GM23338 (cell line): ENCODE results near the gene FAR1. TPM values are rescaled to one million over a fixed set of nuclear protein-coding genes. Genes with fewer than 3 reads are reported as not detected.

Experiments used
- ATAC-seq: fragments of 200-7000 bp; cut with Tn5 transposase; 3 replicates; pipeline ENCODE4 v1.9.1; 2020
- DNase-seq: peaks from one replicate; pipeline ENCODE4 v3.0.0-alpha.2; 2015; ENCODE audit warnings: low spot score
- H2AFZ ChIP-seq: fragments of 200-600 bp; sonication (generic); 2 replicates; pipeline ENCODE4 v1.8.0; 2016; ENCODE audit warnings: antibody characterized with exemption, mild to moderate bottlenecking, moderate library complexity
- H3F3A ChIP-seq: fragments of 200-600 bp; sonication (generic); replicated peaks from 2 replicates; pipeline ENCODE4 v1.8.0; 2017; ENCODE audit warnings: antibody characterized with exemption, mixed run types, low read depth
- H3K27ac ChIP-seq: fragments of 200-600 bp; sonication (generic); 2 replicates; pipeline ENCODE4 v1.6.1; 2016; ENCODE audit warnings: low read depth
- H3K27me3 ChIP-seq: fragments of 200-600 bp; sonication (generic); 2 replicates; pipeline ENCODE4 v1.8.0; 2016; ENCODE audit warnings: mild to moderate bottlenecking, mixed run types, moderate library complexity; ENCODE audit not compliant: insufficient read depth
- H3K36me3 ChIP-seq: fragments of 200-600 bp; sonication (generic); 2 replicates; pipeline ENCODE4 v1.8.0; 2016; ENCODE audit warnings: mild to moderate bottlenecking; ENCODE audit not compliant: insufficient read depth
- H3K4me1 ChIP-seq: fragments of 200-600 bp; sonication (generic); 2 replicates; pipeline ENCODE4 v1.8.0; 2016; ENCODE audit warnings: mild to moderate bottlenecking, moderate library complexity; ENCODE audit not compliant: insufficient read depth
- H3K4me2 ChIP-seq: fragments of 200-600 bp; sonication (generic); 2 replicates; pipeline ENCODE4 v1.7.1; 2017; ENCODE audit warnings: mixed run types
- H3K4me3 ChIP-seq: fragments of 200-600 bp; sonication (generic); 2 replicates; pipeline ENCODE4 v1.6.1; 2016; ENCODE audit warnings: mixed run types
- H3K79me2 ChIP-seq: fragments of 200-600 bp; sonication (generic); replicated peaks from 2 replicates; pipeline ENCODE4 v1.8.0; 2017; ENCODE audit warnings: mild to moderate bottlenecking; ENCODE audit not compliant: insufficient read depth
- H3K9me2 ChIP-seq: fragments of 200-600 bp; sonication (generic); 2 replicates; pipeline ENCODE4 v1.8.0; 2017; ENCODE audit not compliant: insufficient read depth
- H4K20me1 ChIP-seq: fragments of 200-600 bp; sonication (generic); replicated peaks from 2 replicates; pipeline ENCODE4 v1.8.0; 2017; ENCODE audit warnings: mild to moderate bottlenecking; ENCODE audit not compliant: insufficient read depth
- H3K27ac Mint-ChIP-seq: 2 replicates; pipeline ENCODE4 v1.8.0; 2020; ENCODE audit warnings: inconsistent platforms, mild to moderate bottlenecking, moderate library complexity, mixed read lengths
- H3K27me3 Mint-ChIP-seq: 3 replicates; pipeline ENCODE4 v1.8.0; 2022; ENCODE audit warnings: low read depth, mild to moderate bottlenecking, moderate library complexity, mixed read lengths, inconsistent platforms; ENCODE audit not compliant: insufficient read depth, poor library complexity
- H3K36me3 Mint-ChIP-seq: 3 replicates; pipeline ENCODE4 v1.8.0; 2021; ENCODE audit warnings: low read depth, mild to moderate bottlenecking, inconsistent platforms, moderate library complexity, mixed read lengths
- H3K4me1 Mint-ChIP-seq: 3 replicates; pipeline ENCODE4 v1.8.0; 2020; ENCODE audit warnings: mild to moderate bottlenecking, inconsistent platforms, mixed read lengths
- H3K4me3 Mint-ChIP-seq: 3 replicates; pipeline ENCODE4 v1.8.0; 2021; ENCODE audit warnings: moderate library complexity, mild to moderate bottlenecking, inconsistent platforms, mixed read lengths
- H3K9me3 Mint-ChIP-seq: 3 replicates; pipeline ENCODE4 v1.8.0; 2020; ENCODE audit warnings: moderate library complexity, mild to moderate bottlenecking, inconsistent platforms, mixed read lengths
- CREB1 ChIP-seq: fragments of 250-450 bp; sonication (Bioruptor Pico); IDR thresholded peaks from 2 replicates; pipeline ENCODE4 v1.5.0; 2020; ENCODE audit warnings: low read depth, mild to moderate bottlenecking, moderate library complexity
- ETS1 ChIP-seq: IDR thresholded peaks from 2 replicates; pipeline ENCODE4 v1.6.1; 2016; ENCODE audit warnings: antibody characterized with exemption
- EZH2 ChIP-seq: fragments of 200-600 bp; sonication (generic); IDR thresholded peaks from one replicate; pipeline ENCODE4 v1.8.0; 2017; ENCODE audit warnings: antibody characterized with exemption, mild to moderate bottlenecking, low read depth; ENCODE audit not compliant: unreplicated experiment
- JUNB ChIP-seq: IDR thresholded peaks from one replicate; pipeline ENCODE4 v1.6.1; 2016; ENCODE audit warnings: antibody characterized with exemption; ENCODE audit not compliant: unreplicated experiment
- NANOG ChIP-seq: IDR thresholded peaks from 2 replicates; pipeline ENCODE4 v1.6.1; 2016; ENCODE audit warnings: antibody characterized with exemption, borderline replicate concordance
- POLR2AphosphoS5 ChIP-seq: IDR thresholded peaks from 2 replicates; pipeline ENCODE4 v1.6.1; 2016; ENCODE audit warnings: antibody characterized with exemption, low read depth
- REST ChIP-seq: IDR thresholded peaks from one replicate; pipeline ENCODE4 v1.6.1; 2018; ENCODE audit warnings: antibody characterized with exemption; ENCODE audit not compliant: unreplicated experiment
- STAT1 ChIP-seq: IDR thresholded peaks from one replicate; pipeline ENCODE4 v1.6.1; 2016; ENCODE audit warnings: antibody characterized with exemption; ENCODE audit not compliant: unreplicated experiment
- ZNF114 ChIP-seq: fragments of 250-450 bp; sonication (Bioruptor Pico); IDR thresholded peaks from 2 replicates; pipeline ENCODE4 v1.5.0; 2020; ENCODE audit warnings: mild to moderate bottlenecking, moderate library complexity
- ZNF331 ChIP-seq: fragments of 250-450 bp; sonication (Bioruptor Pico); IDR thresholded peaks from 2 replicates; pipeline ENCODE4 v1.5.0; 2020; ENCODE audit warnings: low read depth, mild to moderate bottlenecking, moderate library complexity
- polyA plus RNA-seq: library from polyadenylated mRNA; unstranded; fragments of >200 nt; fragmentation: Nextera tagmentation; extraction: Ambion mirVana; gene quantifications from 2 replicates; pipeline ENCODE4 v1.2.1, GENCODE V29; 2016
- total RNA-seq: library from RNA; depleted of rRNA; stranded (reverse); fragments of >200 nt; shearing (Covaris generic); gene quantifications from 2 replicates; pipeline ENCODE4 v1.2.3, GENCODE V29; 2014
- TF ChIP-seq, protein P1 (sequence below), 2 experiments: fragments of 200-600 bp in 1 of 2; sonication (generic) in 1 of 2; conservative IDR thresholded peaks; 2 replicates each; pipeline versions ENCODE4 v1.5.1 to v1.6.1; 2016 to 2017; ENCODE audit warnings: antibody characterized with exemption in 2 of 2, low read depth in 2 of 2, mild to moderate bottlenecking in 2 of 2, moderate library complexity in 1 of 2

Gene FAR1
- total and polyA plus RNA-seq, 2 experiments from 2014 or later, result 27.3 to 79.5 TPM

DNA sequence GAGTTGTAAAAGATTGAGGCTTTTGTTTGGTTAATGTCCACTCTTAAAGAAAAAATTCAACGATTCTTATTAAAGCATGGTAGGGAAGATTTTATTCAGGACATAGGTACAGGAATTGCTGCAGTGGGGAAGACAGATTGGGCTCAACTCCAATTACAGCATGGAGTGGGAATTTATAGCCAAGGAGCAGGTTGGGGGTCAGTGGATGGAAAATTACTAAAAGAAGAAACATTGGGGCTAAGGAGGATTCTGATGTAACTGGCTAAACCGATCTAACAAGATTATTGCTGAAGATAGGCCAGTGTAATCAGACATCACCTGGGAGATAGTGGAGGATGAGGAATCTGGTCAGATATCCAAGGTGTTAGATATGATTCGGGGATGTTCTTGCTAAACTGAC lies 97.4 kb downstream of the FAR1 start:
- H3K4me3 Mint-ChIP-seq, result no peak overlapping the region
- no peak overlapping the region for H3K27ac ChIP-seq
- H3K36me3 Mint-ChIP-seq, result no peaks in the 10 kb centered on the region
- H3K79me2 ChIP-seq, result no peaks in the 10 kb centered on the region
- DNase-seq, result no peak
- H4K20me1 ChIP-seq, result no peaks in the 10 kb centered on the region
- H3K27me3 Mint-ChIP-seq, result peaks cover 3% of the 10 kb centered on the region
- ATAC-seq, result no peak
- peaks cover 12% of the 10 kb centered on the region for H3K4me1 Mint-ChIP-seq
- H3K27ac Mint-ChIP-seq, result no peak overlapping the region
- no peaks in the 10 kb centered on the region for H3K9me2 ChIP-seq
- no peak overlapping the region for H3K4me2 ChIP-seq
- TF ChIP-seq POLR2AphosphoS5 (no peak), ETS1 (no peak), REST (no peak), CREB1 (CRISPR knock-in tag) (no peak), ZNF331 (CRISPR knock-in tag) (no peak)
- H3K4me3 ChIP-seq, result no peak overlapping the region
- no peaks in the 10 kb centered on the region for H3K36me3 ChIP-seq
- H3K27me3 ChIP-seq, result no peaks in the 10 kb centered on the region
- H3K4me1 ChIP-seq, result no peaks in the 10 kb centered on the region
- no peaks in the 10 kb centered on the region; the same call in 2 of the 3 replicates for H3K9me3 Mint-ChIP-seq
- H3F3A ChIP-seq, result no peaks in the 10 kb centered on the region
- no peak overlapping the region for H2AFZ ChIP-seq

DNA sequence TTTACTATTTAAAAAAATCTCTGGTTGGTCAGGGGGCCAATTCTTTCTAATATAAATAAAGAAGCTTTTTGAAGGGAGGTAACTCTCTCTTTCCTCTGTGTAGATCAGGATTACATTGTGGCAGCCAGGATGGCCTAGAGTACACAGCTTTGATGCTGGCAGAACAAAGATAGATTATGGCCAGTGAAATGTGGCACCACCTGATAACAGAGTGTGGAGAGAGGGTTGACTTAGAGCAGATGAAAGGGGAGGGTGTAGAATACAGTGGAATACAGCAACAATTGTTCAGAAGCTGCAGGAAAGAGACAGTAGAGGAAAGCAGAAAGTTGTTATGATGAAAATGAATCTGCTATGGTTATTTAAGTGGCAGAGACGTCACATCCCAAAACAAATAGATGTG lies 99.0 kb downstream of the FAR1 start:
- H3K4me1 Mint-ChIP-seq, result peaks cover 13% of the 10 kb centered on the region
- peaks cover 3% of the 10 kb centered on the region for H3K27me3 Mint-ChIP-seq
- TF ChIP-seq STAT1, result no peak
- TF ChIP-seq POLR2AphosphoS5, result no peak
- no peak for TF ChIP-seq ETS1
- TF ChIP-seq REST, result no peak
- no peak for TF ChIP-seq CREB1 (CRISPR knock-in tag)
- no peak for TF ChIP-seq JUNB
- TF ChIP-seq EZH2, result no peak
- TF ChIP-seq NANOG, result no peak
- no peak for TF ChIP-seq ZNF114 (CRISPR knock-in tag)
- TF ChIP-seq, protein P1, sequence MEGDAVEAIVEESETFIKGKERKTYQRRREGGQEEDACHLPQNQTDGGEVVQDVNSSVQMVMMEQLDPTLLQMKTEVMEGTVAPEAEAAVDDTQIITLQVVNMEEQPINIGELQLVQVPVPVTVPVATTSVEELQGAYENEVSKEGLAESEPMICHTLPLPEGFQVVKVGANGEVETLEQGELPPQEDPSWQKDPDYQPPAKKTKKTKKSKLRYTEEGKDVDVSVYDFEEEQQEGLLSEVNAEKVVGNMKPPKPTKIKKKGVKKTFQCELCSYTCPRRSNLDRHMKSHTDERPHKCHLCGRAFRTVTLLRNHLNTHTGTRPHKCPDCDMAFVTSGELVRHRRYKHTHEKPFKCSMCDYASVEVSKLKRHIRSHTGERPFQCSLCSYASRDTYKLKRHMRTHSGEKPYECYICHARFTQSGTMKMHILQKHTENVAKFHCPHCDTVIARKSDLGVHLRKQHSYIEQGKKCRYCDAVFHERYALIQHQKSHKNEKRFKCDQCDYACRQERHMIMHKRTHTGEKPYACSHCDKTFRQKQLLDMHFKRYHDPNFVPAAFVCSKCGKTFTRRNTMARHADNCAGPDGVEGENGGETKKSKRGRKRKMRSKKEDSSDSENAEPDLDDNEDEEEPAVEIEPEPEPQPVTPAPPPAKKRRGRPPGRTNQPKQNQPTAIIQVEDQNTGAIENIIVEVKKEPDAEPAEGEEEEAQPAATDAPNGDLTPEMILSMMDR (conservative IDR thresholded peaks at IDR 0.05; ENCODE audit: low read depth in 2 of 2), result no peak
- no peak for TF ChIP-seq ZNF331 (CRISPR knock-in tag)

More for the DNA sequence above, 99.0 kb downstream of the FAR1 start:
- Histone ChIP-seq H3K4me1 (no peaks in the 10 kb centered on the region), H3K79me2 (no peaks in the 10 kb centered on the region), H3K9me2 (no peaks in the 10 kb centered on the region), H3K4me3 (no peak overlapping the region), H3F3A (no peaks in the 10 kb centered on the region), H3K4me2 (no peak overlapping the region), H3K27ac (no peak overlapping the region), H3K27me3 (no peaks in the 10 kb centered on the region), H4K20me1 (no peaks in the 10 kb centered on the region), H2AFZ (no peak overlapping the region), H3K36me3 (no peaks in the 10 kb centered on the region)
- Mint-ChIP-seq H3K9me3 (no peaks in the 10 kb centered on the region; the same call in 2 of the 3 replicates), H3K27ac (no peak overlapping the region), H3K36me3 (no peaks in the 10 kb centered on the region), H3K4me3 (no peak overlapping the region)
- no peak for ATAC-seq
- no peak for DNase-seq
